T1000 (cell line): Measurements from ENCODE around the gene ABHD14A.

ENCODE experiments used
- DNase-seq: peaks from one replicate; lab custom pipeline; 2025; ENCODE audit warnings: mixed read lengths; lab: John Stamatoyannopoulos, UW

Gene ABHD14A

DNA sequence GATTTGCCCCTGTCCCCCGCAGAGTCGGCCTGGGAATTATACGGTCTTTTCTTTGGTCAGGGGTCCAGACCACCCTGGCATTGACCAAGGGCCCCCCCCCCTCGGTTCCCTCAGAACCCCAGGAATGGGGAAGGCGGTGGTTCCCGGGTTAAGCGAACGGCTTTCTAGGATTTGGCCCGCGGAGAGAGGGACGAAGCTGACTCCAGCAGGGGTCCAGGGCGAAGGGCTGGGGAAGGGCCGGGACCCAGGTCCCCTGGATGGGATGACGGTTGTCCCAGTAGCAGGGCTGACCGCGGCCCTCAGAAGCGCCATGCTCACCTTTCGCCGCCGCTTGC, 33.4 kb upstream of the ABHD14A start:
- DNase-seq: no peak

GRCh38 chr3:51941798-51942602, 32.9 kb upstream of the ABHD14A start, which contains the start of the genes PARP3 and RRP9:
TSS of gene PARP3 (plus strand) at chr3:51942363. CDS start at chr3:51943356, 993 bp downstream.
TSS of gene RRP9 (minus strand) at chr3:51941904. CDS start at chr3:51941867, 37 bp downstream.
- peak; percentile 100 for DNase-seq

- DNase-seq: peak; percentile 38
Measured at GRCh38 chr3:51942603-51943450, 32.0 kb upstream of the ABHD14A start.

GRCh38 chr3:51943451-51944391, 31.1 kb upstream of the ABHD14A start:
- no peak for DNase-seq

GRCh38 chr3:51944451-51945021, 30.3 kb upstream of the ABHD14A start:
- no peak for DNase-seq

GRCh38 chr3:51945031-51945840, 29.6 kb upstream of the ABHD14A start:
- no peak for DNase-seq

DNA sequence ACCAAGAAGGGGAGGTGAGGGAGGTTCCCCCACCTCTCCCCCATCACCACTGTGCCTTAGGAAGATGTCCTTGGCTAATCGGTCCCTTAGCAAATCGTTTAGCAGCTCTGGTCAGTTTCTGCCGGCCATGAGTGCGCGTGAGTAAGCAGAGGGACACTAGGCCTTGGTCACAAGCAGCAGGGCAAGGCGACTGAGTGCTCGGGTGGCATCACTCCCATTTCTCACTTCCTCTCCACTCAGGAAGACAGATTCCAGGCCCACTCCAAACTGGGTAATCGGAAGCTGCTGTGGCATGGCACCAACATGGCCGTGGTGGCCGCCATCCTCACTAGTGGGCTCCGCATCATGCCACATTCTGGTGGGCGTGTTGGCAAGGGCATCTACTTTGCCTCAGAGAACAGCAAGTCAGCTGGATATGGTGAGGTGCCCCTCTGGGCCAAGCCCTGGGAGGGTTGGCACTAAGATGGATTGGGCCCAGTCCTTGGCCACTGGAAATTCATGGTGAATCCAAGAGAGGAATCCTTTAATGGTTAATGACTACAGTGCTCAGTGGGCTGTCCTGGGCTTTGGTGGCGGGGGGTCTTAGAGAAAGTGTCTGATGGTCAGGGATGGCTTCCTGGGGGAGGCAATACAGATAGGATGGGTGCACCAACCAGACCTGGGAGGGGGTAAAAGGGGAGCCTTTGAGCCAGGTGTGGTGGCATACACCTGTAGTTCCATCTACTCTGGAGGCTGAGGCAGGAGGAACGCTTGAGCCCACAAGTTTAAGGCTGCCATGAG, 28.7 kb upstream of the ABHD14A start:
- DNase-seq: no peak

- DNase-seq: no peak
Measured at GRCh38 chr3:51946796-51947195, 28.1 kb upstream of the ABHD14A start.

- DNase-seq: no peak
Measured at GRCh38 chr3:51947215-51947900, 27.5 kb upstream of the ABHD14A start.

DNA sequence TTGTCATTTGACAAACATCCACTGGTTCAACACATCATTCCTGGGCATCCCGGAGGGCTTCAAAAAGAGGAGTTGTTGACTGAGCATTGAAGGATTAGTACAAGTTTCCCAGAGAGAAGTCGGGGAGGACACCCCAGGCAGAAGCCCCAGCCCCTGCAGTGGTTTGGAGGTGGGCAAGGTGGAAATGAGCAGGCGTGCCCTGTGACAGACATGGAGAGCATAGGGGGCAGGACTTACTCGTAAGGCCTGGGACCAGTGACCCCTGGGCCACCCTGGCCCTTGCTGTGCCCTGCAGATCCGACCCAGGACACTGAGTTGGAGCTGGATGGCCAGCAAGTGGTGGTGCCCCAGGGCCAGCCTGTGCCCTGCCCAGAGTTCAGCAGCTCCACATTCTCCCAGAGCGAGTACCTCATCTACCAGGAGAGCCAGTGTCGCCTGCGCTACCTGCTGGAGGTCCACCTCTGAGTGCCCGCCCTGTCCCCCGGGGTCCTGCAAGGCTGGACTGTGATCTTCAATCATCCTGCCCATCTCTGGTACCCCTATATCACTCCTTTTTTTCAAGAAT, 26.8 kb upstream of the ABHD14A start:
- DNase-seq: no peak

DNA sequence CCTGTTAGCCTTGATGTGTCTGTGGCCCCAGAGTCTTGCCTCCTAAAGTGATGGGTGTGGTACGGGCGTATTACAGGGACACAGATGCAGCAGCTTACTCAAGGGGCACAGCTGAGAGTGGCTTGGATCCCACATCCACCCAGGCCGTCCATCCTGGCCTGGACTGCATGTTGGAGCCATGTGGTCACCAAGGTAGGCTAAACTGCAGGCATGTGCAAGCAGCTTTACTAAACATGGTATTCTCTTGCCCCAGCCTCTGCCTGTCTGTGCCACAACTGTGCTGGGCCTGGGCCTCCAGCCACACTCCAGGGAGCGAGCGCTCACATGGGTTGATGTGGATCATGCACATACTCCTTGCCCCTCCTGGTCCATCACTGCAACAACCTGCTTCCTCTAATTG, 25.7 kb upstream of the ABHD14A start:
- no peak for DNase-seq

DNA sequence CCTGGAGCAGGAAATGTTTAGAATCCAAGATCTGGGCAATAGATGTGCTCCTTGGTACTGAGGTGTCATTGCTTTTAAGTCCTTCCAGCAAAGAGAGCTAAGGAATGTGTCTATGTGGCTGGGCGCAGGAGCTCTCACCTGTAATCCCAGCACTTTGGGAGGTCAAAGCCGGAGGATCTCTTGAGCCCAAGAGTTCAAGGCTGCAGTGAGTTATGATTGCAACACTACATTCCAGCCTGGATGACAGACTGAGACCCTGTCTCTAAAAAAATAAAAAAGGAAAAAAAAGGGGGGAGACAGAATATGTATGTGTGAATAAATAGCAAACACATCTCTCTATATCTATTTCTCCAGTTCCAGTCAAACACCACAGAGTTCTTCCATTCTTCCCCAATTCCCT, 24.0 kb upstream of the ABHD14A start:
- no peak for DNase-seq

DNA sequence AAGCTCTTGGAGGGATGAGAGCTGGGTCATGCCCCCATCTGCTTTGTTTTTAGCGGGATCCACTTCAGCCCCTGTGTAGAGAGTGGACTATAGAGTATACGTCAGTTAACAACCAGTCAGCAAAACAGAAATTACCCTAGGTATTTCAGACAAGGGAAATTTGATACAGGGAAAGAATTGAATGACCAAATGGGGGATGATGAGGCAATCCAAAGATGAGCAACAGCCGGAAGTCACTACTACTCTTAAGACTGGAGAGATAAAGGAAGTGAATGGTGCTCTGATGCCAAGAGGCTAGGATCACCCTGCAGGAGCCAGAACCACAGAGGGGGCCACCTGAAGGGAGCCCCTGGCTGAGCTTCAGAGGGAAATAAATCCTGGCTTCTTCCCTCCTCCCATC, 21.4 kb upstream of the ABHD14A start:
- peak; percentile 21 for DNase-seq

DNA sequence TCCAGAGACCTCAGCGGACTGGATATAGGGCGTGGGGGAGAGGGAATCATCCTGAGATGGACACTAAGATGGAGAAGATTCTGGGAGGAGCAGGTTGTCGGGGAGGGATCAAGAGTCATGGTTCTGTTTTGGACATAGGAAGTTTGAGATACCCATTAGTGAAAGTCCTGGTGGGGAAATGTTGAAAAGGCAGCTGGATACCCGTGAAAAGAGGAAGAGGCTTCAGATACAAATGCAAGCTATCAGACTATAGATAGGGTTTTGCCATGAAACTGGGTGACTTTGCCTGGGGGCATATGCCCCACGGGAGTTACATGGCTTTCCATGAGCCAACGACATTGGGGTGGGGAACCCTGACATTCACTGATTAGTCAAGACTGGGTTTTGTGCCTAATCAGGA, 20.8 kb upstream of the ABHD14A start:
- no peak for DNase-seq

DNA sequence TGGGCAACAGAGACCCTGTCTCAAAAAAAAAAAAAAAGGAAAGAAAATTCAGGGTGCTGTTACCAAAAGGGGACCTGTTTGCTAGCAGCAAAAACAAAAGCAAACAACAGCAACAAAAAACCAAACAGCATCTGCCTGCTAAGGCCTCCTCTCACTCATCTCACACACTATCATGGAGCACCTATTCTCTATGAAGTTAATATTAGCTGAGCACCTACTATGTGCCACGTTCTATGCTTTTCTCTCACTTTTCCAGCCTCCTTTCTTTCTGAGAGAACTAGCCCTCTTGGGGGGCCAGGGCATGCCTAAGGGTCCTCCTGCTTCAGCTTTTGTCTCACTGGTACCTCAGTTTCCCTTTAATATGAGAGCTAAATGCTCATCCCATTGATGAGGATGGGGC, 20.2 kb upstream of the ABHD14A start:
- no peak for DNase-seq

GRCh38 chr3:51955175-51955892, 19.5 kb upstream of the ABHD14A start, which contains the start of gene GPR62:
TSS of gene GPR62 (plus strand) at chr3:51955381. CDS start at chr3:51955653, 272 bp downstream.
- no peak for DNase-seq

DNA sequence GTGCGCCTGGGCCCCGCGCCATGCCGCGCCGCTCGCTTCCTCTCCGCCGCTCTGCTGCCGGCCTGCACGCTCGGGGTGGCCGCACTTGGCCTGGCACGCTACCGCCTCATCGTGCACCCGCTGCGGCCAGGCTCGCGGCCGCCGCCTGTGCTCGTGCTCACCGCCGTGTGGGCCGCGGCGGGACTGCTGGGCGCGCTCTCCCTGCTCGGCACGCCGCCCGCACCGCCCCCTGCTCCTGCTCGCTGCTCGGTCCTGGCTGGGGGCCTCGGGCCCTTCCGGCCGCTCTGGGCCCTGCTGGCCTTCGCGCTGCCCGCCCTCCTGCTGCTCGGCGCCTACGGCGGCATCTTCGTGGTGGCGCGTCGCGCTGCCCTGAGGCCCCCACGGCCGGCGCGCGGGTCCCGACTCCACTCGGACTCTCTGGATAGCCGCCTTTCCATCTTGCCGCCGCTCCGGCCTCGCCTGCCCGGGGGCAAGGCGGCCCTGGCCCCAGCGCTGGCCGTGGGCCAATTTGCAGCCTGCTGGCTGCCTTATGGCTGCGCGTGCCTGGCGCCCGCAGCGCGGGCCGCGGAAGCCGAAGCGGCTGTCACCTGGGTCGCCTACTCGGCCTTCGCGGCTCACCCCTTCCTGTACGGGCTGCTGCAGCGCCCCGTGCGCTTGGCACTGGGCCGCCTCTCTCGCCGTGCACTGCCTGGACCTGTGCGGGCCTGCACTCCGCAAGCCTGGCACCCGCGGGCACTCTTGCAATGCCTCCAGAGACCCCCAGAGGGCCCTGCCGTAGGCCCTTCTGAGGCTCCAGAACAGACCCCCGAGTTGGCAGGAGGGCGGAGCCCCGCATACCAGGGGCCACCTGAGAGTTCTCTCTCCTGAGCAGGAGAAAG, 18.7 kb upstream of the ABHD14A start:
- no peak for DNase-seq
